ENCODE measurements around the gene USP40.

Gene USP40

GRCh38 chr2:233462202-233462785 is 104.3 kb downstream of the USP40 start:
- no peak overlapping the region for H3K4ac ChIP-seq (ENCODE audit: low read depth, low read length)
- H3K4me2 ChIP-seq (ENCODE audit: low read length) = no peak overlapping the region
- peaks cover 58 to 66% of the 10 kb centered on the region in 2 experiments for H3K36me3 ChIP-seq (ENCODE audit: control insufficient read depth in 1 of 2, insufficient read depth in 2 of 2, low read length in 2 of 2)
- H3K27me3 ChIP-seq (ENCODE audit: insufficient read depth, low read length) = no peaks in the 10 kb centered on the region
- no peak overlapping the region for H3K4me3 ChIP-seq (ENCODE audit: low read depth, low read length)
- H3K79me2 ChIP-seq (ENCODE audit: control insufficient read depth, insufficient read depth, low read length, poor library complexity) = no peaks in the 10 kb centered on the region
- no CpG with 5 or more reads among the region's 25 CpGs for WGBS (ENCODE audit: extremely low coverage, insufficient coverage, insufficient read length)
- H2AK5ac ChIP-seq (ENCODE audit: low read length) = no peak overlapping the region
- no peak overlapping the region for H3K9ac ChIP-seq (ENCODE audit: low read length)
- no peak overlapping the region for H4K8ac ChIP-seq (ENCODE audit: low read depth, low read length)
- DNase-seq = no peak
- no peak overlapping the region for H2AFZ ChIP-seq (ENCODE audit: insufficient read depth, low read length, poor library complexity)
- H3K18ac ChIP-seq (ENCODE audit: low read length) = no peak overlapping the region
- H4K12ac ChIP-seq (ENCODE audit: low read depth, low read length) = no peak overlapping the region
- H3K23ac ChIP-seq (ENCODE audit: low read length) = no peak overlapping the region
- H3K4me1 ChIP-seq (ENCODE audit: control insufficient read depth in 1 of 2, insufficient read depth in 2 of 2, low read length in 2 of 2) = no peaks in the 10 kb centered on the region
- no peak overlapping the region for H2BK120ac ChIP-seq (ENCODE audit: insufficient read depth, low read length, poor library complexity)
- no peak overlapping the region for H4K91ac ChIP-seq (ENCODE audit: low read depth, low read length)
- H3K27ac ChIP-seq (ENCODE audit: low read depth, low read length) = no peak overlapping the region
- H2BK12ac ChIP-seq (ENCODE audit: low read length) = no peak overlapping the region
- no peak overlapping the region for H3K14ac ChIP-seq (ENCODE audit: low read length)
- H3K9me3 ChIP-seq (ENCODE audit: insufficient read depth, low read depth, low read length) = no peaks in the 10 kb centered on the region
- no peak overlapping the region for H2BK5ac ChIP-seq (ENCODE audit: low read depth, low read length, poor library complexity)
- H3K79me1 ChIP-seq (ENCODE audit: low read length) = no peaks in the 10 kb centered on the region

GRCh38 chr2:233461481-233461891 is 105.1 kb downstream of the USP40 start:
- Histone ChIP-seq H2BK12ac (ENCODE audit: low read length) (no peak overlapping the region), H4K8ac (ENCODE audit: low read depth, low read length) (no peak overlapping the region), H2AK5ac (ENCODE audit: low read length) (no peak overlapping the region), H4K91ac (ENCODE audit: low read depth, low read length) (no peak overlapping the region), H3K27me3 (ENCODE audit: insufficient read depth, low read length) (no peaks in the 10 kb centered on the region), H3K79me2 (ENCODE audit: control insufficient read depth, insufficient read depth, low read length, poor library complexity) (no peaks in the 10 kb centered on the region), H4K12ac (ENCODE audit: low read depth, low read length) (no peak overlapping the region), H2AFZ (ENCODE audit: insufficient read depth, low read length, poor library complexity) (no peak overlapping the region), H3K4ac (ENCODE audit: low read depth, low read length) (no peak overlapping the region), H3K9me3 (ENCODE audit: insufficient read depth, low read depth, low read length) (no peaks in the 10 kb centered on the region), H3K4me3 (ENCODE audit: low read depth, low read length) (no peak overlapping the region), H3K18ac (ENCODE audit: low read length) (no peak overlapping the region), H3K36me3 (ENCODE audit: control insufficient read depth in 1 of 2, insufficient read depth in 2 of 2, low read length in 2 of 2) (peaks cover 57 to 67% of the 10 kb centered on the region in 2 experiments), H3K9ac (ENCODE audit: low read length) (no peak overlapping the region), H3K79me1 (ENCODE audit: low read length) (no peaks in the 10 kb centered on the region), H3K4me2 (ENCODE audit: low read length) (no peak overlapping the region), H2BK120ac (ENCODE audit: insufficient read depth, low read length, poor library complexity) (no peak overlapping the region), H3K4me1 (ENCODE audit: control insufficient read depth in 1 of 2, insufficient read depth in 2 of 2, low read length in 2 of 2) (no peaks in the 10 kb centered on the region), H3K23ac (ENCODE audit: low read length) (no peak overlapping the region), H2BK5ac (ENCODE audit: low read depth, low read length, poor library complexity) (no peak overlapping the region), H3K27ac (ENCODE audit: low read depth, low read length) (no peak overlapping the region), H3K14ac (ENCODE audit: low read length) (no peak overlapping the region)
- DNase-seq = no peak
- WGBS (ENCODE audit: extremely low coverage, insufficient coverage, insufficient read length) = no CpG with 5 or more reads among the region's 8 CpGs

- no peak overlapping the region for H2AFZ ChIP-seq (ENCODE audit: insufficient read depth, low read length, poor library complexity)
- no peak overlapping the region for H4K91ac ChIP-seq (ENCODE audit: low read depth, low read length)
- no peak overlapping the region for H3K14ac ChIP-seq (ENCODE audit: low read length)
- H3K4me1 ChIP-seq (ENCODE audit: control insufficient read depth in 1 of 2, insufficient read depth in 2 of 2, low read length in 2 of 2) = no peaks in the 10 kb centered on the region
- H3K27ac ChIP-seq (ENCODE audit: low read depth, low read length) = no peak overlapping the region
- H3K18ac ChIP-seq (ENCODE audit: low read length) = no peak overlapping the region
- peaks cover 55 to 67% of the 10 kb centered on the region in 2 experiments for H3K36me3 ChIP-seq (ENCODE audit: control insufficient read depth in 1 of 2, insufficient read depth in 2 of 2, low read length in 2 of 2)
- H3K23ac ChIP-seq (ENCODE audit: low read length) = no peak overlapping the region
- DNase-seq = no peak
- no peaks in the 10 kb centered on the region for H3K79me1 ChIP-seq (ENCODE audit: low read length)
- no peaks in the 10 kb centered on the region for H3K27me3 ChIP-seq (ENCODE audit: insufficient read depth, low read length)
- no peak overlapping the region for H3K4me2 ChIP-seq (ENCODE audit: low read length)
- WGBS (ENCODE audit: extremely low coverage, insufficient coverage, insufficient read length) = no CpG with 5 or more reads among the region's 32 CpGs
- no peak overlapping the region for H2BK120ac ChIP-seq (ENCODE audit: insufficient read depth, low read length, poor library complexity)
- no peak overlapping the region for H2BK12ac ChIP-seq (ENCODE audit: low read length)
- H3K4me3 ChIP-seq (ENCODE audit: low read depth, low read length) = no peak overlapping the region
- H3K79me2 ChIP-seq (ENCODE audit: control insufficient read depth, insufficient read depth, low read length, poor library complexity) = no peaks in the 10 kb centered on the region
- no peak overlapping the region for H4K8ac ChIP-seq (ENCODE audit: low read depth, low read length)
- H3K9ac ChIP-seq (ENCODE audit: low read length) = no peak overlapping the region
- H2BK5ac ChIP-seq (ENCODE audit: low read depth, low read length, poor library complexity) = no peak overlapping the region
- no peak overlapping the region for H2AK5ac ChIP-seq (ENCODE audit: low read length)
- no peak overlapping the region for H4K12ac ChIP-seq (ENCODE audit: low read depth, low read length)
- H3K9me3 ChIP-seq (ENCODE audit: insufficient read depth, low read depth, low read length) = no peaks in the 10 kb centered on the region
- no peak overlapping the region for H3K4ac ChIP-seq (ENCODE audit: low read depth, low read length)
These were observed 105.7 kb downstream of the USP40 start for GRCh38 chr2:233460726-233461441.

- H3K14ac ChIP-seq (ENCODE audit: low read length) = no peak overlapping the region
These were observed 107.2 kb downstream of the USP40 start for GRCh38 chr2:233459426-233459825.

More at GRCh38 chr2:233459426-233459825, 107.2 kb downstream of the USP40 start:
- no peak overlapping the region for H3K4ac ChIP-seq (ENCODE audit: low read depth, low read length)
- no peak overlapping the region for H2AFZ ChIP-seq (ENCODE audit: insufficient read depth, low read length, poor library complexity)
- no peak overlapping the region for H3K4me3 ChIP-seq (ENCODE audit: low read depth, low read length)
- no peak overlapping the region for H3K4me2 ChIP-seq (ENCODE audit: low read length)
- no peak overlapping the region for H3K23ac ChIP-seq (ENCODE audit: low read length)
- no peak overlapping the region for H2BK120ac ChIP-seq (ENCODE audit: insufficient read depth, low read length, poor library complexity)
- DNase-seq = no peak
- WGBS (ENCODE audit: extremely low coverage, insufficient coverage, insufficient read length) = no CpG with 5 or more reads among the region's 10 CpGs
- H2BK5ac ChIP-seq (ENCODE audit: low read depth, low read length, poor library complexity) = no peak overlapping the region
- no peak overlapping the region for H2AK5ac ChIP-seq (ENCODE audit: low read length)
- no peak overlapping the region for H3K9ac ChIP-seq (ENCODE audit: low read length)
- peaks cover 60 to 68% of the 10 kb centered on the region in 2 experiments for H3K36me3 ChIP-seq (ENCODE audit: control insufficient read depth in 1 of 2, insufficient read depth in 2 of 2, low read length in 2 of 2)
- no peak overlapping the region for H4K12ac ChIP-seq (ENCODE audit: low read depth, low read length)
- no peak overlapping the region for H3K27ac ChIP-seq (ENCODE audit: low read depth, low read length)
- no peaks in the 10 kb centered on the region for H3K4me1 ChIP-seq (ENCODE audit: control insufficient read depth in 1 of 2, insufficient read depth in 2 of 2, low read length in 2 of 2)
- H3K79me1 ChIP-seq (ENCODE audit: low read length) = no peaks in the 10 kb centered on the region
- H2BK12ac ChIP-seq (ENCODE audit: low read length) = no peak overlapping the region
- H4K8ac ChIP-seq (ENCODE audit: low read depth, low read length) = no peak overlapping the region
- H3K18ac ChIP-seq (ENCODE audit: low read length) = no peak overlapping the region
- H3K27me3 ChIP-seq (ENCODE audit: insufficient read depth, low read length) = no peaks in the 10 kb centered on the region
- no peak overlapping the region for H4K91ac ChIP-seq (ENCODE audit: low read depth, low read length)
- H3K79me2 ChIP-seq (ENCODE audit: control insufficient read depth, insufficient read depth, low read length, poor library complexity) = no peaks in the 10 kb centered on the region
- H3K9me3 ChIP-seq (ENCODE audit: insufficient read depth, low read depth, low read length) = no peaks in the 10 kb centered on the region
